HEK293T (cell line): ENCODE data around the gene SCMH1.

Experiments used
- CTCF ChIA-PET: fragments of 350-600 bp; formaldehyde crosslinking; extraction: SDS; loops from one replicate; lab custom pipeline; 2021; ENCODE audit warnings: antibody characterized with exemption, inconsistent platforms; lab: Yijun Ruan, JAX
- POLR2A ChIA-PET: fragments of 350-600 bp; formaldehyde crosslinking; extraction: SDS; loops from one replicate; lab custom pipeline; 2020; ENCODE audit warnings: antibody characterized with exemption, inconsistent platforms; lab: Yijun Ruan, JAX
- DNase-seq: peaks from one replicate; pipeline ENCODE4 v3.0.0; 2012; ENCODE audit warnings: mixed read lengths; ENCODE audit errors: extremely low spot score
- ARNT ChIP-seq: fragments of 450-650 bp; IDR thresholded peaks from 2 replicates; pipeline ENCODE4 v1.6.1; 2017; ENCODE audit warnings: mild to moderate bottlenecking
- BHLHE40 ChIP-seq: fragments of 450-650 bp; IDR thresholded peaks from 2 replicates; pipeline ENCODE4 v1.6.1; 2016; ENCODE audit warnings: mild to moderate bottlenecking, moderate library complexity, borderline replicate concordance
- CTBP1 ChIP-seq: fragments of 450-650 bp; IDR thresholded peaks from 2 replicates; pipeline ENCODE4 v1.6.1; 2016; ENCODE audit warnings: borderline replicate concordance
- ELF4 ChIP-seq: fragments of 450-650 bp; IDR thresholded peaks from 2 replicates; pipeline ENCODE4 v1.6.1; 2017; ENCODE audit warnings: antibody characterized with exemption
- FOXA1 ChIP-seq: fragments of 450-650 bp; IDR thresholded peaks from 2 replicates; pipeline ENCODE4 v1.6.1; 2016; ENCODE audit warnings: mild to moderate bottlenecking
- FOXK2 ChIP-seq: fragments of 450-650 bp; IDR thresholded peaks from 2 replicates; pipeline ENCODE4 v1.6.1; 2016; ENCODE audit warnings: mild to moderate bottlenecking
- FOXM1 ChIP-seq: fragments of 450-650 bp; IDR thresholded peaks from 2 replicates; pipeline ENCODE4 v1.6.1; 2017; ENCODE audit warnings: mild to moderate bottlenecking, borderline replicate concordance
- HDGF ChIP-seq: fragments of 450-650 bp; IDR thresholded peaks from 2 replicates; pipeline ENCODE4 v1.6.1; 2017; ENCODE audit warnings: antibody characterized with exemption, borderline replicate concordance
- L3MBTL2 ChIP-seq: fragments of 450-650 bp; conservative IDR thresholded peaks from 2 replicates; pipeline ENCODE4 v1.6.1; 2016; ENCODE audit warnings: mild to moderate bottlenecking
- LEF1 ChIP-seq: fragments of 450-650 bp; IDR thresholded peaks from 2 replicates; pipeline ENCODE4 v1.6.1; 2017; ENCODE audit warnings: mild to moderate bottlenecking, borderline replicate concordance
- NFRKB ChIP-seq: fragments of 450-650 bp; IDR thresholded peaks from 2 replicates; pipeline ENCODE4 v1.6.1; 2016; ENCODE audit warnings: mild to moderate bottlenecking, moderate library complexity
- SP1 ChIP-seq: fragments of 450-650 bp; IDR thresholded peaks from 2 replicates; pipeline ENCODE4 v1.6.1; 2017
- SUZ12 ChIP-seq: fragments of 450-650 bp; IDR thresholded peaks from 2 replicates; pipeline ENCODE4 v1.6.1; 2016; ENCODE audit warnings: mild to moderate bottlenecking
- TARDBP ChIP-seq: fragments of 450-650 bp; IDR thresholded peaks from 2 replicates; pipeline ENCODE4 v1.6.1; 2016
- ZNF384 ChIP-seq: fragments of 450-650 bp; IDR thresholded peaks from 2 replicates; pipeline ENCODE4 v1.6.1; 2016
- TF ChIP-seq, protein P1 (sequence below): fragments of 450-650 bp; IDR thresholded peaks from 2 replicates; pipeline ENCODE4 v1.6.1; 2016

Gene SCMH1

DNA sequence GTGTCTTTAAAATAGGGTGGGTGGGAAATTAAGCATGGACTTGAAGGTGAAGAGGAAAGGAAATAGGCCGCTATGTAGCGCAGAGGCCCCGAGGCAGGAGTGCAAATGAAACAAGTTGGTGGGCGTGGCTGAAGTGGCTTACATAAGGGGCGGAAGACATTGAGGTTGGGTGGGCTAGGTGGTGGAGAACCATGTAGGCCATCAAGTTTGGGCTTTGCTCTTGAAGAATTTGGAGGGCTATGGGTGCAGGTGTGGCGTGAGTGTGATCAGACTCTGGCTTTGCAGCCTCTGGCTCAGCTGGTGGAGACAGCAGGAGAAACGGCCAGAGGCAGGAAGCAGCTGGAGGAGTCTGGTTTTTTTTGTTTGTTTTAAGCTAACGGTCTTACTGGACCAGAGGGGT, 227.2 kb downstream of the SCMH1 start:
- ChIA-PET CTCF (no interaction called here), POLR2A (interaction anchor here (1.1 kb wide), 1 partner anchor 35 kb away, joined by 3 read pairs; no protein-coding TSS in a partner anchor)
- DNase-seq = no peak

DNA sequence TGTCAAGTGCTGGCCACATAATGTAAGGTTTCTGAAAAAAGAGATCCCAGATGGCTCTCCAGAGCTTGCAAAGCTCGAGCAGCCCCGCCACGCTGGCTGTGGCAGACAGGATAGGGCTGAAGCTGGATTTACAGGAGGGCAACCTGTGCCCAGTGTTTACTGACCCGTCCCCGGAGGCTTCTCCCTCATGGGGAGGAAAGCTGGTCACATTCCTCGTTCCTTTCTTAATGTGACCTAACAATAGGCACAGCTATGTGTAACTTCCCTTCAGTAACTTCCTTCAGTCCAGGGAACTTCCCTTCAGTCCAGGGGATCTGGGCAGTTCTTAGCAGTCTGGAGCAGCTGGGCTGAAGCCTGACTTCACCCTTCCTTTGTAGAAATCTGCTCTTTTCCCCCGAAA, 228.3 kb downstream of the SCMH1 start:
- ChIA-PET POLR2A (interaction anchor here (1.1 kb wide), 1 partner anchor 34 kb away, joined by 3 read pairs; no protein-coding TSS in a partner anchor), CTCF (no interaction called here)
- no peak for DNase-seq
- no peak for TF ChIP-seq NFRKB
- no peak for TF ChIP-seq FOXA1
- no peak for TF ChIP-seq ARNT
- no peak for TF ChIP-seq CTBP1
- TF ChIP-seq TARDBP = no peak
- no peak for TF ChIP-seq SUZ12
- no peak for TF ChIP-seq L3MBTL2
- no peak for TF ChIP-seq LEF1
- TF ChIP-seq FOXM1 = no peak
- TF ChIP-seq BHLHE40 = no peak
- TF ChIP-seq FOXK2 = no peak

More for the DNA sequence above, 227.2 kb downstream of the SCMH1 start:
- TF ChIP-seq TARDBP = no peak
- no peak for TF ChIP-seq SP1
- TF ChIP-seq, protein P1, sequence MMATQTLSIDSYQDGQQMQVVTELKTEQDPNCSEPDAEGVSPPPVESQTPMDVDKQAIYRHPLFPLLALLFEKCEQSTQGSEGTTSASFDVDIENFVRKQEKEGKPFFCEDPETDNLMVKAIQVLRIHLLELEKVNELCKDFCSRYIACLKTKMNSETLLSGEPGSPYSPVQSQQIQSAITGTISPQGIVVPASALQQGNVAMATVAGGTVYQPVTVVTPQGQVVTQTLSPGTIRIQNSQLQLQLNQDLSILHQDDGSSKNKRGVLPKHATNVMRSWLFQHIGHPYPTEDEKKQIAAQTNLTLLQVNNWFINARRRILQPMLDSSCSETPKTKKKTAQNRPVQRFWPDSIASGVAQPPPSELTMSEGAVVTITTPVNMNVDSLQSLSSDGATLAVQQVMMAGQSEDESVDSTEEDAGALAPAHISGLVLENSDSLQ = no peak
- no peak for TF ChIP-seq CTBP1
- TF ChIP-seq HDGF = no peak
- TF ChIP-seq ARNT = no peak
- no peak for TF ChIP-seq FOXM1
- no peak for TF ChIP-seq FOXK2
- TF ChIP-seq LEF1 = no peak
- no peak for TF ChIP-seq ELF4
- no peak for TF ChIP-seq ZNF384
- TF ChIP-seq SUZ12 = no peak
- no peak for TF ChIP-seq BHLHE40
- no peak for TF ChIP-seq FOXA1

DNA sequence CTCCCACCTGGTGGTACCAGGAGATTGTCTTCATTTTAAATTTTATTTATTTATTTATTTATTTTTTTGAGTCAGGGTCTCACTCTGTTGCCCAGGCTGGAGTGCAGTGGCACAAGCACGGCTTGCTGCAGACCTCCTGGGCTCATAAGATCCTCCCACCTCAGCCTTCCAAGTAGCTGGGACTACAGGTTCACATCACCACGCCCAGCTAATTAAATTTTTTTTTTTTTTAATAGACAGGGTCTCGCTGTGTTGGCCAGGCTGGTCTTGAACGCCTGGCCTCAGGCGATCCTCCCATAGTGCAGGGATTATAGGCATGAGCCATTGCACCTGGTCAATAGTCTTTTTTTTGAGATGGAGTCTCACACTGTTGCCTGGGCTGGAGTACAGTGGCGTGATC, 229.1 kb downstream of the SCMH1 start:
- ChIA-PET CTCF (no interaction called here), POLR2A (no interaction called here)
- no peak for TF ChIP-seq FOXK2
- TF ChIP-seq BHLHE40 = no peak
- no peak for TF ChIP-seq SP1
- no peak for TF ChIP-seq TARDBP
- TF ChIP-seq ZNF384 = no peak
- TF ChIP-seq ARNT = no peak
- TF ChIP-seq FOXA1 = no peak
- no peak for TF ChIP-seq CTBP1
- TF ChIP-seq HDGF = no peak
- TF ChIP-seq, protein P1 = no peak
- no peak for TF ChIP-seq L3MBTL2
- TF ChIP-seq NFRKB = no peak
- TF ChIP-seq FOXM1 = no peak
- TF ChIP-seq LEF1 = no peak
- no peak for TF ChIP-seq SUZ12
- TF ChIP-seq ELF4 = no peak
- no peak for DNase-seq

DNA sequence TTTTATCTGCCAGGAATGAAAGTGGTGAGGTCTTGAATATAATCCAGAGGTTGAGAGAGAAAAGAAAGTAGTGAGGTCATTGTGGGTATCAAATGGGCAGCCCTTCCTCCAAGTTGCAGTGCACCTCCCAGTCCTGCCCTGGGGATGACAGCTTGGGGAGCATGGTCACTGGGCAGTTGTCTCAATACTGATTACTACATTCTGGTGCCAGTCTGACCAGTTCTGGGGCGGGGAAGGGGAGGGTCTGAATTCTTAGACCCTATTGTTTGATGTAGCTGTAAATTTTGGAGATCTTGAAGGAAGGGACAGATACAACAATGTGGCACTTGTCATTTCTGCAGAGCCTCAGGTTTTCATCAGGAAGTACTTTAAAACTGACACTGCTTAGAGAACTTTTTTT, 231.8 kb downstream of the SCMH1 start:
- POLR2A ChIA-PET = no interaction called here
- CTCF ChIA-PET = no interaction called here
- no peak for DNase-seq
- TF ChIP-seq LEF1 = no peak
- no peak for TF ChIP-seq ELF4

DNA sequence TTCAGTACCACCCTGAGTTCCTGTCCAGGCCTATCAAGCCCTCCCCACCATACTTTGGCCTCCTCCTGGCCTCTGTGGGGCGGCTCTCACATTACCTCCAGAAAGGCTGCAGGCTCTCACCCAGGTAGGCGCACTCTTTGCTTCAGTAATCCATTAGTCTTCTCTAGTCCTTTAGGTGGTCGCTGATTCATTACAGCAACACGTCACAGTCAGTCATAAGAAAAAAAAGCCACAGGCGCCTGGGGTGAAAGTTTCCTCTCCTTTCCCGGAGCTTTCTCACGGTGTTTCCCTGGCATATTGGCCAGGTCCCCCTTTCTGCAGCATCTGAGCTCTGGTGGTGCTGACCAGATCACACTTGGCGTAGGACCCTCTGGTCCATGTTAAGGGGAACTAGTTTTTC, 232.6 kb downstream of the SCMH1 start:
- ChIA-PET POLR2A (no interaction called here), CTCF (no interaction called here)
- TF ChIP-seq, protein P1 = no peak
- TF ChIP-seq SP1 (no peak), TARDBP (no peak)
- no peak for DNase-seq

DNA sequence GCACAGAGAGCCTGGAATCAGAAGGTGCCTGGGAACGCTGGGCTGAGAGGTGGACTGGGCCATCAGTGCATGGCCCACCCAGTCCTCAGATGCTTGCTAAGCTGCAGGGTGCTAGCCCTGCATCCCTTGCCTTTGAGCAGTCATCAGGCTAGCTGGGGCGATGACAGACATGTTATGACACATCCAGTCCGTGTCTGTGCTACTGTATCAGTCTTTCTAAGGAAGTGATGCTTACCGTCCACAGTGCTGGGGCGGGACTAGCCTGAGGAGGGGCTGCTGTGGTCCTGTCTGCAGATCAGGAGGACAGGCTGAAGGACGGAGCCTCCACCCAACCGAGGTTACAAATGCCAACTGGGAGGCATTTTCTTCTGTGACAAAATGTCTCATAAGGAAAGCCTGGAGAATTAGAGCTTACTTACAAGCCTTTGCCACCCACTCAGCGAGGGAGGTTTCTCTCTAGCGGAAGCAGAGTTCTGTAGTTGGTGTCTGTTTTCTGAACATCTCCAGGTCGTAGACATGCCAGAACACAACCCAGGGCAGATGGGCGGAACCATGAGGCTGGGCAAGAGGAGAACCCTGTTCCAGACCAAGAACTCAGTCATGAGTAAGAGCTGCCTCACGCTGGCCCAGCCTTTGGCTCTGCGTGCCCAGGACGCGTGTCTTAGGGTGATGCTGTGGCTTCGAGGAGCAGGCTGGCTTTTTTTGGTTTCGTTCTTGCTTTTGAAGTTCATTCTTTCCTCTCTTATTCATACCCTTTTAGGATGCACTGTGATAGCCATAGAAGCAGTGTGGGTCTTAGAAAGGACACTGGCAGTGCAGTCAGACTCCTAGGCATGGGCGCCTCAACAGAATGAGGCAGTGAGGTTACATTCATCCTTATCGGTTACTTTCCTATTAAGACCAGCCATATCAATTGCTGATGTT, 234.9 kb downstream of the SCMH1 start:
- POLR2A ChIA-PET = interaction anchor here (1.5 kb wide), 1 partner anchor 27 kb away, joined by 3 read pairs; the partner anchor contains the start of gene CTPS1
- no peak for DNase-seq
- CTCF ChIA-PET = no interaction called here
- TF ChIP-seq TARDBP = no peak
- TF ChIP-seq FOXK2 = no peak
- no peak for TF ChIP-seq FOXA1
- no peak for TF ChIP-seq FOXM1
- TF ChIP-seq SUZ12 = no peak
- TF ChIP-seq ELF4 = no peak
- no peak for TF ChIP-seq ZNF384
- TF ChIP-seq BHLHE40 = no peak
- TF ChIP-seq HDGF = no peak

DNA sequence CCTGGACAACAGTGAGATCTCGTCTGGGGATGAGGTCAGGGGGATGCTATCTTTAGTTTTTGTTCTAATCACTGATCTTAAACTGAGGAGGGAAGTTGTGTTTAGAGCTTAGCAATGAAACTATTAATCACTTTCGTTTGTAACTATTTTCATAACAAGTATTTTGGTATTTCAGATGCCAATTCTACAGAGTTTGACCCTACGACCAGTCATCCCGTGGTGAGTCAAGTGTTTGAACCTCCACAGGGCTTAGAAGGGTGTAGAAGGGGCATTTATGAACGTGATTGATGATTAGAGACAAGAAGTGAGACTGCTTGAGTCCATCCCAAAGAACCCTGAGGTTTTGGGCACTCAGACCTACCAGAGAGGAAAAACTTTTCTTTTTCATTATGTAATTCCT, 236.2 kb downstream of the SCMH1 start:
- TF ChIP-seq ZNF384 (no peak), SP1 (no peak), FOXA1 (no peak)
- ChIA-PET CTCF (interaction anchor here (0.6 kb wide), 1 partner anchor 56 kb away, joined by 3 read pairs; no protein-coding TSS in a partner anchor), POLR2A (interaction anchor here (0.6 kb wide), 1 partner anchor 26 kb away, joined by 3 read pairs; no protein-coding TSS in a partner anchor)
- DNase-seq = no peak
